ENCODE data around the gene PDLIM5.
A peak's percentile ranks its signal among the peaks of the same experiment; 100 is the strongest.

Gene PDLIM5

DNA sequence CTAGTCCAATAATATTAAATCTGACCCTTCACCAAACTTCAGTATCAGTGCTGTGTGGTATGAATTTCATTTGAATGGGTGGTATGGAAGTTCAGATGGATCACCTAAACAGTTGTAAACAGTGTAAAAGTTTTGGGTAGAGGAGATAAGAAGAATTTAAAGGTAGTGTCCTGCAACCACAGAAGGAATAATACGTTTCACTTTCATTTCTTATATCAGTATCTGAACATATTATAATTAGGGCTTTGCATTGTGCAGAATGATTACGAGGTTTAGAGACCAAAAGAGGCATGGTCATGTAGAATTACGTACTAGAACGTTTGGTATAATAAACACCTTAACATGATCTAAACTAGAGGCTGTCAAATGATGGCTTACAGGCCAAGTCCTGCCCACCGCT lies 116.1 kb downstream of the PDLIM5 start:
- no peaks in the 10 kb centered on the region for H3K27me3 ChIP-seq (ENCODE audit: insufficient read depth, low read length, poor library complexity, severe bottlenecking)
- H3K9me3 ChIP-seq (ENCODE audit: insufficient read depth, low read depth, low read length): no peaks in the 10 kb centered on the region
- no peaks in the 10 kb centered on the region for H3K36me3 ChIP-seq (ENCODE audit: insufficient read depth, low read length)
- H3K79me2 ChIP-seq (ENCODE audit: insufficient read depth, low read length): peaks cover 13% of the 10 kb centered on the region
- H3K9me2 ChIP-seq (replicated peaks; ENCODE audit: low read depth, low read length): no peaks in the 10 kb centered on the region
- H4K20me1 ChIP-seq (ENCODE audit: insufficient read depth, low read length, poor library complexity, severe bottlenecking): no peaks in the 10 kb centered on the region
- H3K9ac ChIP-seq (ENCODE audit: low read depth, low read length, poor library complexity, severe bottlenecking): no peak overlapping the region
- peaks cover 16% of the 10 kb centered on the region for H3K4me1 ChIP-seq (ENCODE audit: insufficient read depth, low read length, poor library complexity, severe bottlenecking)
- H2AFZ ChIP-seq (ENCODE audit: low read length): no peak overlapping the region
- peak overlapping the region; percentile 54 for H3K4me2 ChIP-seq (ENCODE audit: low read depth, low read length, poor library complexity, severe bottlenecking)
- TF ChIP-seq EZH2phosphoT487 (IDR thresholded peaks at IDR 0.05; ENCODE audit: borderline replicate concordance): no peak
- TF ChIP-seq, protein P1, sequence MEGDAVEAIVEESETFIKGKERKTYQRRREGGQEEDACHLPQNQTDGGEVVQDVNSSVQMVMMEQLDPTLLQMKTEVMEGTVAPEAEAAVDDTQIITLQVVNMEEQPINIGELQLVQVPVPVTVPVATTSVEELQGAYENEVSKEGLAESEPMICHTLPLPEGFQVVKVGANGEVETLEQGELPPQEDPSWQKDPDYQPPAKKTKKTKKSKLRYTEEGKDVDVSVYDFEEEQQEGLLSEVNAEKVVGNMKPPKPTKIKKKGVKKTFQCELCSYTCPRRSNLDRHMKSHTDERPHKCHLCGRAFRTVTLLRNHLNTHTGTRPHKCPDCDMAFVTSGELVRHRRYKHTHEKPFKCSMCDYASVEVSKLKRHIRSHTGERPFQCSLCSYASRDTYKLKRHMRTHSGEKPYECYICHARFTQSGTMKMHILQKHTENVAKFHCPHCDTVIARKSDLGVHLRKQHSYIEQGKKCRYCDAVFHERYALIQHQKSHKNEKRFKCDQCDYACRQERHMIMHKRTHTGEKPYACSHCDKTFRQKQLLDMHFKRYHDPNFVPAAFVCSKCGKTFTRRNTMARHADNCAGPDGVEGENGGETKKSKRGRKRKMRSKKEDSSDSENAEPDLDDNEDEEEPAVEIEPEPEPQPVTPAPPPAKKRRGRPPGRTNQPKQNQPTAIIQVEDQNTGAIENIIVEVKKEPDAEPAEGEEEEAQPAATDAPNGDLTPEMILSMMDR (conservative IDR thresholded peaks at IDR 0.05; ENCODE audit: low read length): no peak
- H3F3A ChIP-seq (ENCODE audit: low read depth): no peaks in the 10 kb centered on the region
- H3K4me3 ChIP-seq (ENCODE audit: low read length, poor library complexity, severe bottlenecking): peak overlapping the region; percentile 37

DNA sequence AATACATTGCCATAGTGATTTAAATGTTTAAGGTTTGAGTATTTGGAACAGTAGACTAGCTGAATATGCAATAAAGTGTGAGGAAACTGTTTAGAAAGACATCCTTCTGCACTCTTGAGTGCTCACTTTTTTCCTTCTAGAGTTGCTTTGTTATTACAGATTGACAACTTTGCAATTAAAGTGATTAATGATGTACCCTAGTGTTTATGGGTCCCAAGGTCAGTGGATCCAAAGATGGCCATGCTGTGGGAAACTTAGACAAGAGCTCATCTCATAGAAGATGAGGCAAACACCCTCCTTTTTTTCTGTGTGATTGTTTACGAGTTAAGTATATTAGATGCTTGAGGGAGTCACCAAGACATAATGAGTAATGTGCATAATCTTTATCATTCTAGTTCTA lies 118.8 kb downstream of the PDLIM5 start:
- H3K27me3 ChIP-seq (ENCODE audit: insufficient read depth, low read length, poor library complexity, severe bottlenecking): no peaks in the 10 kb centered on the region
- H3K79me2 ChIP-seq (ENCODE audit: insufficient read depth, low read length): peaks cover 3% of the 10 kb centered on the region
- H2AFZ ChIP-seq (ENCODE audit: low read length): no peak overlapping the region

DNA sequence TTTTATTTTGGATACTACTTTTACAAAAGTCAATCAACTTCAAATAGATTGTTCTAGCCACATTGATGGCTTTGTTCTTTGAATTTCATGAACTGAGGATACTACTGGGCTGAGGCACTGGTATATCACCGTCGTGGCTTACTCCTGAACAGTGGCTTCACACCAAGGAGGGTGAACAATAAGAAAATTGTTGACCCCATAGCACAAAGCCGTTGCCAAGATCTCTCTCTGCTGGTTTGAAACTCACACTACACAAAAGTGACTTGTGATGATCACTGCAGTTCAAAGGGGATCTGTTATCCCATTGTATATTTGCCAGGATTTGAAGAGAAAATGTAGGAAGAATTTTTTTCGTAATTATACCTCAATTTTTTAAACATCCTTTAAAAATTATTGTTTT lies 119.6 kb downstream of the PDLIM5 start:
- Histone ChIP-seq H4K20me1 (ENCODE audit: insufficient read depth, low read length, poor library complexity, severe bottlenecking) (no peaks in the 10 kb centered on the region), H3K4me3 (ENCODE audit: low read length, poor library complexity, severe bottlenecking) (no peak overlapping the region), H3K4me2 (ENCODE audit: low read depth, low read length, poor library complexity, severe bottlenecking) (no peak overlapping the region), H3F3A (ENCODE audit: low read depth) (no peaks in the 10 kb centered on the region), H3K36me3 (ENCODE audit: insufficient read depth, low read length) (peaks cover 7% of the 10 kb centered on the region; the same call in 1 of the 2 replicates), H3K79me2 (ENCODE audit: insufficient read depth, low read length) (peaks cover 3% of the 10 kb centered on the region; the same call in 1 of the 2 replicates), H3K9me2 (replicated peaks; ENCODE audit: low read depth, low read length) (no peaks in the 10 kb centered on the region), H2AFZ (ENCODE audit: low read length) (no peak overlapping the region), H3K9ac (ENCODE audit: low read depth, low read length, poor library complexity, severe bottlenecking) (no peak overlapping the region), H3K9me3 (ENCODE audit: insufficient read depth, low read depth, low read length) (no peaks in the 10 kb centered on the region), H3K27me3 (ENCODE audit: insufficient read depth, low read length, poor library complexity, severe bottlenecking) (no peaks in the 10 kb centered on the region), H3K4me1 (ENCODE audit: insufficient read depth, low read length, poor library complexity, severe bottlenecking) (peaks cover 10% of the 10 kb centered on the region)
- TF ChIP-seq, protein P1 (conservative IDR thresholded peaks at IDR 0.05; ENCODE audit: low read length): 0 out of 2 replicates have a peak, but pooled peaks have one; percentile 12
- no peak for TF ChIP-seq EZH2phosphoT487 (IDR thresholded peaks at IDR 0.05; ENCODE audit: borderline replicate concordance)

More for the DNA sequence above, 118.8 kb downstream of the PDLIM5 start:
- Histone ChIP-seq H3K4me3 (ENCODE audit: low read length, poor library complexity, severe bottlenecking) (no peak overlapping the region), H3K9me2 (replicated peaks; ENCODE audit: low read depth, low read length) (no peaks in the 10 kb centered on the region), H4K20me1 (ENCODE audit: insufficient read depth, low read length, poor library complexity, severe bottlenecking) (no peaks in the 10 kb centered on the region), H3K9ac (ENCODE audit: low read depth, low read length, poor library complexity, severe bottlenecking) (no peak overlapping the region), H3F3A (ENCODE audit: low read depth) (no peaks in the 10 kb centered on the region), H3K9me3 (ENCODE audit: insufficient read depth, low read depth, low read length) (no peaks in the 10 kb centered on the region), H3K4me1 (ENCODE audit: insufficient read depth, low read length, poor library complexity, severe bottlenecking) (peaks cover 11% of the 10 kb centered on the region), H3K36me3 (ENCODE audit: insufficient read depth, low read length) (peaks cover 2% of the 10 kb centered on the region; the same call in 1 of the 2 replicates), H3K4me2 (ENCODE audit: low read depth, low read length, poor library complexity, severe bottlenecking) (no peak overlapping the region)
- no peak for TF ChIP-seq EZH2phosphoT487 (IDR thresholded peaks at IDR 0.05; ENCODE audit: borderline replicate concordance)
- TF ChIP-seq, protein P1 (conservative IDR thresholded peaks at IDR 0.05; ENCODE audit: low read length): no peak
